PC-3 (cell line): ENCODE results near the gene GALR2.

Source experiments
- CTCF ChIP-seq: fragments of 300-600 bp; sonication (generic); conservative IDR thresholded peaks from 2 replicates; pipeline ENCODE4 v1.5.1; 2017; ENCODE audit warnings: antibody characterized with exemption, low read depth, mild to moderate bottlenecking, low read length
- EZH2phosphoT487 ChIP-seq: fragments of 300-600 bp; sonication (generic); IDR thresholded peaks from 2 replicates; pipeline ENCODE4 v1.6.1; 2018; ENCODE audit warnings: mild to moderate bottlenecking, antibody characterized with exemption, low read length, borderline replicate concordance

- TF ChIP-seq CTCF, result no peak
- TF ChIP-seq EZH2phosphoT487, result no peak
Observed at GRCh38 chr17:76106703-76107102, 32.1 kb downstream of the GALR2 start.
